ENCODE measurements around the gene ZCCHC3.

- no peak for TF ChIP-seq CTCF (IDR thresholded peaks at IDR 0.05; ENCODE audit: extremely low read depth in 1 of 2, insufficient read depth in 1 of 2, low read depth in 1 of 2, low read length in 2 of 2)
- TF ChIP-seq POLR2A (IDR thresholded peaks at IDR 0.05; ENCODE audit: low read depth, low read length), result no peak
These were observed 26.9 kb upstream of the ZCCHC3 start for GRCh38 chr20:270517-270916.

Data from endothelial cell of umbilical vein (primary cell).